Loucy (cell line): ENCODE data around the gene ESR1.

ENCODE experiments used
- H2AFZ ChIP-seq: fragments of 200-600 bp; sonication (generic); 2 replicates; pipeline ENCODE4 v1.6.0; 2016; ENCODE audit warnings: antibody characterized with exemption, mild to moderate bottlenecking, low read length, moderate library complexity
- H3F3A ChIP-seq: fragments of 200-600 bp; 2 replicates; pipeline ENCODE4 v1.6.0; 2016; ENCODE audit warnings: antibody characterized with exemption, low read depth, mild to moderate bottlenecking
- H3K27me3 ChIP-seq: fragments of 200-600 bp; sonication (generic); 2 replicates; pipeline ENCODE4 v1.6.1; 2014; ENCODE audit warnings: low read length, mild to moderate bottlenecking; ENCODE audit not compliant: insufficient read depth, poor library complexity, severe bottlenecking
- H3K36me3 ChIP-seq: fragments of 200-600 bp; sonication (generic); 2 replicates; pipeline ENCODE4 v1.6.1; 2016; ENCODE audit warnings: low read length; ENCODE audit not compliant: insufficient read depth
- H3K4me1 ChIP-seq: fragments of 200-600 bp; sonication (generic); 2 replicates; pipeline ENCODE4 v1.5.1; 2014; ENCODE audit warnings: low read length, mild to moderate bottlenecking; ENCODE audit not compliant: insufficient read depth, poor library complexity, severe bottlenecking
- H3K4me2 ChIP-seq: fragments of 200-600 bp; sonication (generic); 2 replicates; pipeline ENCODE4 v1.6.0; 2014; ENCODE audit warnings: antibody characterized with exemption, low read length, low read depth, mild to moderate bottlenecking; ENCODE audit not compliant: poor library complexity, severe bottlenecking
- H3K4me3 ChIP-seq: fragments of 200-600 bp; sonication (generic); 2 replicates; pipeline ENCODE4 v1.5.1; 2014; ENCODE audit warnings: low read length, mild to moderate bottlenecking, mixed read lengths; ENCODE audit not compliant: poor library complexity, severe bottlenecking
- H3K79me2 ChIP-seq: fragments of 200-600 bp; sonication (generic); 2 replicates; pipeline ENCODE4 v1.6.1; 2014; ENCODE audit warnings: low read length; ENCODE audit not compliant: insufficient read depth
- H3K9ac ChIP-seq: fragments of 200-600 bp; sonication (generic); 2 replicates; pipeline ENCODE4 v1.6.0; 2014; ENCODE audit warnings: mild to moderate bottlenecking, low read depth, low read length, moderate library complexity; ENCODE audit not compliant: poor library complexity, severe bottlenecking
- H3K9me2 ChIP-seq: fragments of 200-600 bp; sonication (generic); replicated peaks from 2 replicates; pipeline ENCODE4 v1.6.1; 2016; ENCODE audit warnings: low read depth, low read length, mixed read lengths
- H3K9me3 ChIP-seq: fragments of 200-600 bp; sonication (generic); 2 replicates; pipeline ENCODE4 v1.6.1; 2014; ENCODE audit warnings: mild to moderate bottlenecking, antibody characterized with exemption, low read length, low read depth; ENCODE audit not compliant: insufficient read depth
- H4K20me1 ChIP-seq: fragments of 200-600 bp; sonication (generic); 2 replicates; pipeline ENCODE4 v1.6.0; 2014; ENCODE audit warnings: antibody characterized with exemption, low read length, mild to moderate bottlenecking; ENCODE audit not compliant: insufficient read depth, poor library complexity, severe bottlenecking
- CTCF ChIP-seq: fragments of 200-600 bp; sonication (generic); conservative IDR thresholded peaks from 2 replicates; pipeline ENCODE4 v1.5.1; 2014; ENCODE audit warnings: mild to moderate bottlenecking, antibody characterized with exemption, low read length
- EZH2phosphoT487 ChIP-seq: fragments of 200-600 bp; IDR thresholded peaks from 2 replicates; pipeline ENCODE4 v1.6.1; 2018; ENCODE audit warnings: antibody characterized with exemption, mild to moderate bottlenecking, moderate library complexity, borderline replicate concordance

ESR1 gene

DNA sequence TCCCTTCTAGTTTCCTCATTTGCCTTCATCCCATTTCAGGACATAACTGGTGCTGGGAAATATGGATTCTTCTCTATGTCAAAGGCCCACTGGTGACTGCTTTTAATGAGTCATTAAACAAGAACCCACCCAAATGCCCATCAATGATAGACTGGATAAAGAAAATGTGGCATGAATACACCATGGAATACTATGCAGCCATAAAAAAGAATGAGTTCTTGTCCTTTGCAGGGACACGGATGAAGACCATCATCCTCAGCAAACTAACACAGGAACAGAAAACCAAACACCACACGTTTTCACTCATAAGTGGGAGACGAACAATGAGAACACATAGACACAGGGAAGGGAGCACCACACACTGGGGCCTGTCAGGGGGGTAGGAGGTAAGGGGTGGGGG lies 310.7 kb downstream of the ESR1 start:
- no peak for TF ChIP-seq EZH2phosphoT487
- TF ChIP-seq CTCF = no peak
- Histone ChIP-seq H4K20me1 (no peaks in the 10 kb centered on the region), H3K9me3 (no peaks in the 10 kb centered on the region), H3K4me1 (no peaks in the 10 kb centered on the region), H3K79me2 (no peaks in the 10 kb centered on the region), H3F3A (no peaks in the 10 kb centered on the region), H3K36me3 (peaks cover 6% of the 10 kb centered on the region; the same call in 1 of the 2 replicates), H3K9me2 (no peaks in the 10 kb centered on the region), H3K4me2 (no peak overlapping the region), H3K4me3 (no peak overlapping the region), H3K9ac (no peak overlapping the region), H2AFZ (no peak overlapping the region), H3K27me3 (no peaks in the 10 kb centered on the region)

DNA sequence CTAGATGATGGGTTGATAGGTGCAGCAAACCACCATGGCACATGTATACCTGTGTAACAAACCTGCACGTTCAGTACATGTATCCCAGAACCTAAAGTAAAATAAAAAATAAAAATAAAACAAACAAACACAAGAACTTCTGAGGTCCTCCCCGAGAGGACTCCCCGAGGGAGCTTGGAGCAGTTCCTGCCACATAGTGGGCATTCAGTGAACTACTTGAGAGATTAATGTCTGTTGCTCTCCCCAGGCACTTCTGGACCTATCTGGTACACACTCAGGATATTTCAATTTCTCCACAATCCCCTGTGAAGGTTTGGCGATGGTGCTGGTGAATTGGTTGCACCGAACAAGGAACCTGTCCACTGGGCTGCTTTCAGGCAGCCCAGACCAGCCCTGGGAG lies 311.2 kb downstream of the ESR1 start:
- no peaks in the 10 kb centered on the region for H3K9me3 ChIP-seq
- TF ChIP-seq CTCF (peak; percentile 27), EZH2phosphoT487 (no peak)
- H3K9ac ChIP-seq = no peak overlapping the region
- peaks cover 6% of the 10 kb centered on the region; the same call in 1 of the 2 replicates for H3K36me3 ChIP-seq
- H3K9me2 ChIP-seq = no peaks in the 10 kb centered on the region
- H3K79me2 ChIP-seq = no peaks in the 10 kb centered on the region
- no peaks in the 10 kb centered on the region for H4K20me1 ChIP-seq
- no peaks in the 10 kb centered on the region for H3F3A ChIP-seq
- no peak overlapping the region for H3K4me2 ChIP-seq
- H3K27me3 ChIP-seq = no peaks in the 10 kb centered on the region
- no peak overlapping the region for H2AFZ ChIP-seq
- no peak overlapping the region for H3K4me3 ChIP-seq
- H3K4me1 ChIP-seq = no peaks in the 10 kb centered on the region

DNA sequence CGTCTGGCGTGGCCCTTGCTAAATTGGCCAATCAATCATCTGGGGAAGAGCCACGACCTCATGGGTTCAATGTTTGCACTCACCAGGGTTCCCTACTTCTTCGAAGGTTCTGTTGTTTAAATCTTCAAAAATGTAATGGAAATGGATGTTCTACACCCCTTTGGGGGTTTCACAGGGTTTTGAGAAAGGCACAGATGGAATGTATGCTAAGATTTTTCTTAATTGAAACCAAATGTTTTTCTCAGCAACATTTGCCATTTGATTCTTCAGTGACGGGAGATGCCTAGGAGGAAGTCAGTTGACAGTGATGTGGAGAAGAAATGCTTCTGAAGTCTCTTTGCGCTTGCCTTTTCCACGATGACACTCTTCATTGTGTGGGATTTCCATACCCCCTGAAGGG lies 312.3 kb downstream of the ESR1 start:
- Histone ChIP-seq H3K4me3 (no peak overlapping the region), H3K9me3 (no peaks in the 10 kb centered on the region), H3K79me2 (no peaks in the 10 kb centered on the region), H4K20me1 (no peaks in the 10 kb centered on the region), H3K9ac (no peak overlapping the region), H3K27me3 (no peaks in the 10 kb centered on the region), H2AFZ (no peak overlapping the region), H3K4me1 (no peaks in the 10 kb centered on the region), H3F3A (no peaks in the 10 kb centered on the region), H3K9me2 (no peaks in the 10 kb centered on the region), H3K4me2 (no peak overlapping the region), H3K36me3 (peaks cover 6% of the 10 kb centered on the region; the same call in 1 of the 2 replicates)
- no peak for TF ChIP-seq CTCF
- TF ChIP-seq EZH2phosphoT487 = no peak
